ENCODE results near the gene CPNE4. TPM values are rescaled to one million over a fixed set of nuclear protein-coding genes. Genes with fewer than 3 reads are reported as not detected.

The CPNE4 gene
- total RNA-seq, 1 experiment from 2014 or later, result 1.9 TPM

DNA sequence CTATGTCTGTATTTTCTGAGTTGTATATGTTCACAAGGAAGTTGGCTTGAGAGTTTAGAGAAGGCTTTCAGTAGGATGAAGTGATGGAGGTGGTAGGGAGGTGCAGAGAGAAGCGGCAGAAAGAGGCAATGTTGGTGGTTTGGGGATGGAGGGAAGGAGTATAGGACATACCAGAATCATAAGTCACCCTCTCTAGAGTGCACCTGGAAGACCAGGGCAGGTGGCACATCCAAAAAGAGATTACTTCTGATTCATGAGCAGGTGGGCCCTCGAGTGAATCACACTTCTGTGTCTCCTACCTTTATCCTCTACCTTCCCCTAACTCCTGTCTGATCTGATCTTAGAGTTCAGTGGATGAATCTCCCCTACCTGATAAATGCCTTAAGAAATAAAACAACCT is 490.3 kb downstream of the CPNE4 start:
- Histone ChIP-seq H2BK5ac (ENCODE audit: insufficient read length, low read length) (no peak overlapping the region), H3K9me3 (ENCODE audit: control insufficient read depth, low read depth, low read length) (no peaks in the 10 kb centered on the region), H4K91ac (ENCODE audit: insufficient read length, low read depth, low read length) (no peak overlapping the region), H2BK120ac (ENCODE audit: low read depth, low read length, poor library complexity, severe bottlenecking) (no peak overlapping the region), H3T11ph (ENCODE audit: low read length) (no peak overlapping the region), H3K4ac (ENCODE audit: low read depth, low read length) (no peak overlapping the region), H4K5ac (ENCODE audit: insufficient read length, low read depth, low read length) (no peak overlapping the region), H3K9ac (ENCODE audit: extremely low read depth, insufficient read length, low read length) (no peak overlapping the region), H4K8ac (replicated peaks; ENCODE audit: insufficient read length, low read depth, low read length) (no peak overlapping the region), H3K56ac (ENCODE audit: insufficient read length, low read depth, low read length) (no peak overlapping the region), H3K27ac (ENCODE audit: insufficient read length, low read depth, low read length) (no peak overlapping the region), H3K79me2 (ENCODE audit: insufficient read depth, low read length) (no peaks in the 10 kb centered on the region), H2BK12ac (ENCODE audit: insufficient read length, low read depth, low read length) (no peak overlapping the region), H3K4me1 (ENCODE audit: insufficient read depth, low read length) (no peaks in the 10 kb centered on the region), H2AK5ac (ENCODE audit: insufficient read length, low read length) (no peak overlapping the region), H3K27me3 (ENCODE audit: insufficient read depth, low read length) (no peaks in the 10 kb centered on the region), H3K14ac (ENCODE audit: insufficient read depth, low read length) (no peak overlapping the region), H2AFZ (ENCODE audit: low read length) (no peak overlapping the region), H3K23ac (ENCODE audit: insufficient read length, low read depth, low read length) (no peak overlapping the region), H3K18ac (ENCODE audit: insufficient read length, low read depth, low read length) (no peak overlapping the region), H3K23me2 (ENCODE audit: insufficient read length, low read depth, low read length, poor library complexity, severe bottlenecking) (no peaks in the 10 kb centered on the region), H2BK20ac (ENCODE audit: low read depth, low read length, poor library complexity, severe bottlenecking) (no peak overlapping the region), H4K20me1 (ENCODE audit: control insufficient read depth, insufficient read depth, insufficient read length) (no peaks in the 10 kb centered on the region), H3K79me1 (ENCODE audit: insufficient read depth, low read depth, low read length, poor library complexity, severe bottlenecking) (no peaks in the 10 kb centered on the region), H3K4me2 (ENCODE audit: insufficient read depth, insufficient read length, low read length) (no peak overlapping the region), H2BK15ac (ENCODE audit: low read depth, low read length) (no peak overlapping the region)
- no peak for DNase-seq
- Mint-ChIP-seq H3K27ac (no peak overlapping the region), H3K27me3 (ENCODE audit: low read depth) (no peaks in the 10 kb centered on the region), H3K36me3 (ENCODE audit: insufficient read depth in 1 of 3, low read depth in 3 of 3) (no peaks in the 10 kb centered on the region), H3K4me1 (no peaks in the 10 kb centered on the region), H3K4me3 (no peak overlapping the region), H3K9me3 (no peaks in the 10 kb centered on the region)
- TF ChIP-seq, protein P1, sequence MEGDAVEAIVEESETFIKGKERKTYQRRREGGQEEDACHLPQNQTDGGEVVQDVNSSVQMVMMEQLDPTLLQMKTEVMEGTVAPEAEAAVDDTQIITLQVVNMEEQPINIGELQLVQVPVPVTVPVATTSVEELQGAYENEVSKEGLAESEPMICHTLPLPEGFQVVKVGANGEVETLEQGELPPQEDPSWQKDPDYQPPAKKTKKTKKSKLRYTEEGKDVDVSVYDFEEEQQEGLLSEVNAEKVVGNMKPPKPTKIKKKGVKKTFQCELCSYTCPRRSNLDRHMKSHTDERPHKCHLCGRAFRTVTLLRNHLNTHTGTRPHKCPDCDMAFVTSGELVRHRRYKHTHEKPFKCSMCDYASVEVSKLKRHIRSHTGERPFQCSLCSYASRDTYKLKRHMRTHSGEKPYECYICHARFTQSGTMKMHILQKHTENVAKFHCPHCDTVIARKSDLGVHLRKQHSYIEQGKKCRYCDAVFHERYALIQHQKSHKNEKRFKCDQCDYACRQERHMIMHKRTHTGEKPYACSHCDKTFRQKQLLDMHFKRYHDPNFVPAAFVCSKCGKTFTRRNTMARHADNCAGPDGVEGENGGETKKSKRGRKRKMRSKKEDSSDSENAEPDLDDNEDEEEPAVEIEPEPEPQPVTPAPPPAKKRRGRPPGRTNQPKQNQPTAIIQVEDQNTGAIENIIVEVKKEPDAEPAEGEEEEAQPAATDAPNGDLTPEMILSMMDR (conservative IDR thresholded peaks at IDR 0.05), result no peak
- WGBS (ENCODE audit: extremely low coverage, insufficient read length, low lambda C conversion rate), result no CpG with 5 or more reads among the region's 2 CpGs
